ENCODE data around the gene IFIT5.

The IFIT5 gene

DNA sequence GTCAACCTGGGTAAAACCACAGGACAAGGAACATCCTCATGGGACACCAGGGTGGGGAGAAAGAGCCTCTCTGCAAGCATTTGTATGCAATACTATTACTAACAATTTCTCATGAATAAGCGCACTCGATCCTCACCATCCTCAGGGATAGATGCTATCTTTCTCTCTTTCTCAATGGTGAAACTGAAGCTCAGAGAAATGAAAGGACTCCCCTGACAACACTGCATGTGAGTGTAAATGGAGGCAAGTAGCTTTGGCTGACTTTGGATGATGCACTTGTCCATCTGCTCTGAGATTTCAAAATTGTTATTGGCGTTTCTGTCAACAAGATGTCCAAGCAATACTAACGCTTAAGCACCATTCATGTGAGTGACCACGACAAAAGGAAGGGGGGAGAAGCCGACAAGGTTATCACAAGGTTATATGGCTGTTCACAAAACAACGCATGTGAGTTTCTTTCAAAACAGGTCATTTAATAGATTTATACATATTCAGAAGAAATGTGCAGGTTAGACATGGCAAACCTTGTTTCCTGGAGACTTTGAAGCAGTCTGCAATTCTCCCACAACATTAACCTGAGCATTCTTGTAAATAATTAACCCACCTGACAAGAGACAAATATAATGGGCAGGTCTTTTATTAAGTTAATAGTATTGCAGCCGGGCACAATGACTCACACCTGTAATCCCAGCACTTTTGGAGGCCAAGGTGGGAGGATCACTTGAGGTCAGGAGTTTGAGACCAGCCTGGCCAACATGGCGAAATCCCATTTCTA is 54.0 kb downstream of the IFIT5 start:
- DNase-seq (ENCODE audit: low read depth) = no peak
- no peak for TF ChIP-seq MAX (IDR thresholded peaks at IDR 0.05; ENCODE audit: low read depth, low read length)
- TF ChIP-seq MYC (IDR thresholded peaks at IDR 0.05; ENCODE audit: low read depth, low read length) = no peak
- no peak for TF ChIP-seq CTCF (IDR thresholded peaks at IDR 0.05; ENCODE audit: low read depth, low read length)
- no peak for TF ChIP-seq POLR2A (IDR thresholded peaks at IDR 0.05; ENCODE audit: extremely low read depth, insufficient read length)

DNA sequence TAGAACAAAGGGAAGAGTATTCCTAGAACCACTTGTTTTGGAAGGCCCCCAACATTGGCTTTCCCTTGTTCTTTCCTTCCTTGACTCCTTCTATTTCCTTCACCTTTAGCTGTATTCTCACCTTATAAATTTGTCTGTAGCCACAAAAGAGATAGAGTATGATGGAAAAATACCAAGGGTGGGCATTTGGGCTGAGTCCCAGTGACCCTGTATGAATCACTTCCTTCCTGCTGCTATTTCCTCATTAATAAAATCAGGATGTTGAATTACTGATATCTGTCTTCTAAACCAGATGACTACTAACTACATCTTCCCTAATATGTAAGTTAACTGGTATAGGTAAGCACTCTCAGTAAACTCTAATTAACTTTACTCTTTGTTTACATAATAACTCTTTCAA is 55.1 kb downstream of the IFIT5 start:
- TF ChIP-seq POLR2A (IDR thresholded peaks at IDR 0.05; ENCODE audit: extremely low read depth, insufficient read length) (no peak), MYC (IDR thresholded peaks at IDR 0.05; ENCODE audit: low read depth, low read length) (no peak), CTCF (IDR thresholded peaks at IDR 0.05; ENCODE audit: low read depth, low read length) (no peak), MAX (IDR thresholded peaks at IDR 0.05; ENCODE audit: low read depth, low read length) (no peak)
- DNase-seq (ENCODE audit: low read depth) = no peak

More for the DNA sequence above, 54.0 kb downstream of the IFIT5 start:
- H3K4me3 ChIP-seq (ENCODE audit: low read depth, low read length) = no peak overlapping the region

More for the DNA sequence above, 55.1 kb downstream of the IFIT5 start:
- H3K4me3 ChIP-seq (ENCODE audit: low read depth, low read length) = no peak overlapping the region
